ENCODE results near the gene PP2D1.

Gene PP2D1, protein sequence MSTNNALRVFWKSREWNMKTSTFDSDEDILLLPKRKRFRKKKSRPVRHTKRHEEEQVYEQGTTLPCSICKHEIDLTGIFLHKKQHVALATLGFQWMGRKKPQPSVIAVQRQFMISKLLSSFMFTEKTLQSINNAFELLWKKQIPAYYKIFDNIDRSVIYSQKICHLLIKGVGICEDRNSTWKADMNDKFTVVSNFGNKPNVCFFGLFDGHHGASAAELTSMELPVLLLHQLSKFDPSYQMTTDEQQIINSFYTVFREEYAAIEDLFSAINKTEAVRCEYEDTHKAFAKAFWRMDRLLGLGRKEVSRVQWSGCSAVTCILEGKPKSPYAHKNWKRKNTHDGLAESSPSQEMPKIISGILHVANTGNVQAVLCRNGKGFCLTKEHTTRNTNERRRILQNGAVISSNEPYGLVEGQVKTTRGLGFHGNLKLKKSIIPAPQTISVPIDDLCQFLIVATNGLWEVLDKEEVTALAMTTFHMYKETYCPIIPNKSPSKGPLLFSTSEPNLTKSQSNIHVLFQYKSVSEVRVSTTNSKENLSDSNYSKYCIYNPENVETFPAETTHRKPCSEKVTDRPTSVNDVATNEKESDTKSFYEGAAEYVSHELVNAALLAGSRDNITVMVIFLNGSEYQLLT

DNA sequence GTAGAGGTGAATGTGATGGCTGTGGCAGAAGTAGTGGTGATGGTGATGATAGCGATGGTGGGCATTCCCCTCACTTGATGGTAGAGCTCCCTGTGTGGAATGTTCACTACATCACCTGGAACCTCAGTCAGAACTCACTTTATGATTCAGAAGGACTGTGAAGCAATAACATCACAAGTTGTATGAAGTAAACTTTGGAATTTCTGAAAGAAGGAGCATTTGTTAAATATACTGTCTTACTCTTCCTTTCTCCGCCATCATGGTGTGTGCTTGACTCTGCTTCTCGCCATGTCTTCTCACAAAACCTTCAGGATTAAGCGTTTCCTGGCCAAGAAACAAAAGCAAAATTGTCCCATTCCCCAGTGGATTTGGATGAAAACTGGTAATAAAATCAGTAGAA, at the start of gene PP2D1:
TSS of gene PP2D1 (minus strand) at position 101 of the 400 bp plus-strand sequence. CDS start 192 bp downstream, outside the sequence.
- DNase-seq (ENCODE audit: low read depth), result no peak
- TF ChIP-seq, protein P1, sequence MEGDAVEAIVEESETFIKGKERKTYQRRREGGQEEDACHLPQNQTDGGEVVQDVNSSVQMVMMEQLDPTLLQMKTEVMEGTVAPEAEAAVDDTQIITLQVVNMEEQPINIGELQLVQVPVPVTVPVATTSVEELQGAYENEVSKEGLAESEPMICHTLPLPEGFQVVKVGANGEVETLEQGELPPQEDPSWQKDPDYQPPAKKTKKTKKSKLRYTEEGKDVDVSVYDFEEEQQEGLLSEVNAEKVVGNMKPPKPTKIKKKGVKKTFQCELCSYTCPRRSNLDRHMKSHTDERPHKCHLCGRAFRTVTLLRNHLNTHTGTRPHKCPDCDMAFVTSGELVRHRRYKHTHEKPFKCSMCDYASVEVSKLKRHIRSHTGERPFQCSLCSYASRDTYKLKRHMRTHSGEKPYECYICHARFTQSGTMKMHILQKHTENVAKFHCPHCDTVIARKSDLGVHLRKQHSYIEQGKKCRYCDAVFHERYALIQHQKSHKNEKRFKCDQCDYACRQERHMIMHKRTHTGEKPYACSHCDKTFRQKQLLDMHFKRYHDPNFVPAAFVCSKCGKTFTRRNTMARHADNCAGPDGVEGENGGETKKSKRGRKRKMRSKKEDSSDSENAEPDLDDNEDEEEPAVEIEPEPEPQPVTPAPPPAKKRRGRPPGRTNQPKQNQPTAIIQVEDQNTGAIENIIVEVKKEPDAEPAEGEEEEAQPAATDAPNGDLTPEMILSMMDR (IDR thresholded peaks at IDR 0.05; ENCODE audit: low read depth, low read length, missing control alignments), result no peak
- H3K4me3 ChIP-seq (ENCODE audit: low read depth, low read length), result no peak within 1 kb of the TSS
- in situ Hi-C loops (cut with HindIII; ENCODE audit: low sequenced_read_pairs), result no loop called here

DNA sequence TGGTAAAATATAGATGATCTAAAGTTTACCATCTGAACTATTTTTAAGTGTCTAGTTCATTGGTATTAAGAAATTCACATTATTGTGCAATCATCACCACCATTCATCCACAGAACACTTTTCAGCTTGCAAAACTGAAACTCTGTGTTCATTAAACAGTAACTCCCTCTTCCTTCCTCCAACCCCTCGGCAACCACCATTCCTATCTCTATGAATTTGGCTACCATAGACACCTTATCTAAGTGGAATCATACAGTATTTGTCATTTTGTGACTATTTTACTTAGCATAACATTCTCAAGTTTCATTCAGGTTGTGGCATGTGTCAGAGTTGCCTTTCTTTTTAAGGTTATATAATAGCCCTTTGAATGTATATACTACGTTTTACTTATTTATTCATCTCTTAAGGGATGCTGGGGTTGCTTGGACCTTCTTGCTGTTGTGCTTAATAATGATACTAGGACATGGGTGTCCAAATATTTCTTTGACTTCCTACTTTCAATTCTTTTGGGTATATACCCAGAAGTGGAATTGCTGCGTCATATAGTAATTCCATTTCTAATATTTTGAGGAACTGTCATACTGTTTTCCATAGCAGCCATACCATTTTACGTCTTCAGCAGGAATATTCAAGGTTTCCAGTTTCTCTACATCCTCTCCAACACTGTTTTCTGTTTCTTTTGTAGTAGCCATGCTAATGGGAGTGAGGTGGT, 49.1 kb upstream of the PP2D1 start:
- no peak overlapping the region for H3K4me3 ChIP-seq (ENCODE audit: low read depth, low read length)
- DNase-seq (ENCODE audit: low read depth), result no peak
- in situ Hi-C loops (cut with HindIII; ENCODE audit: low sequenced_read_pairs), result no loop called here
- TF ChIP-seq, protein P1 (IDR thresholded peaks at IDR 0.05; ENCODE audit: low read depth, low read length, missing control alignments), result no peak

DNA sequence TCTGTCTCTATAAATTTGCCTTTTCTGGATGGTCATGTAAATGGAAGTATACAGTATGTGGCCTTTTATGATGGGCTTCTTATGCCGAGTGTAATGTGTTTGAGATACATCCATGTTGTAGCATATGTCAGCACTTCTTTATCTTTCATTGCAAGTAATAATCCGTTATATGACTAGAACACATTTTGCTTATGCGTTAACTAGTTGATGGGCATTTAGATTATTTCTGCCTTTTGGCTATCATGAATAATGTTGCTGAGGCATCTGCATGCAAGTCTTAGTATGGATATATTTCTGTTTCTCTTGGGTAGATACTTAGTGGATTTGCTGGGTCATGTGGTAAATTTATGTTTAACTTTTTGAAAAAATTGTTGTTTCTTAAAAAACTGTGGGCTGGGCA, 47.9 kb upstream of the PP2D1 start:
- DNase-seq (ENCODE audit: low read depth), result no peak
- TF ChIP-seq, protein P1 (IDR thresholded peaks at IDR 0.05; ENCODE audit: low read depth, low read length, missing control alignments), result no peak
- in situ Hi-C loops (cut with HindIII; ENCODE audit: low sequenced_read_pairs), result no loop called here
- H3K4me3 ChIP-seq (ENCODE audit: low read depth, low read length), result no peak overlapping the region

DNA sequence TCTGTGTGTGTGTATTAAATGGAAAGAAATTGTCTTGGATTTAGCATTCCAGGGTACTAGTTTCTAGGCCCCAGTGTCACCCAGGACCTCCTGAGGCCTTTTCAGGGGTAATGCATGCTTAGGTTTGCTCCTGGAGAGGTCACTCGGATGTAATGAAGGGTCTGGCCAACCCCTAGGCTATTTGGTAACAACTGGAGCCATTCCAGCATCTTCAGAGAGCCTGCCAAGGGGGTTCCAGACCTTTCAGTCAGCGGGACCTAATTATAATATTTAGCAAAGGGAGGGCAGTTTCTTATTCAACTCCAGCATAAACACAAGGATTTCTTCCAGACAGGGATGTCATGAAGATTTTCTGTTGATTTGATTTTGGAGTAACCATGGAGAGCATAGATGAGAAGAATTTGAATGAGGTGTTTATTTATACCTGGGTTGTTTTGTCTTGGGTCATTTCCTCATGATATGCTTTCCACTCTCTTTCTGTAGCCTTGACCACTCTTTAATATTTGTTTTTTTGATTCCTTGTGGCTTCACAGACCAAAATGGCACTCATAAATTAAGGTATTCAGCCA, 45.6 kb upstream of the PP2D1 start:
- DNase-seq (ENCODE audit: low read depth), result no peak
- H3K4me3 ChIP-seq (ENCODE audit: low read depth, low read length), result no peak overlapping the region
- TF ChIP-seq, protein P1 (IDR thresholded peaks at IDR 0.05; ENCODE audit: low read depth, low read length, missing control alignments), result no peak
- in situ Hi-C loops (cut with HindIII; ENCODE audit: low sequenced_read_pairs), result no loop called here

DNA sequence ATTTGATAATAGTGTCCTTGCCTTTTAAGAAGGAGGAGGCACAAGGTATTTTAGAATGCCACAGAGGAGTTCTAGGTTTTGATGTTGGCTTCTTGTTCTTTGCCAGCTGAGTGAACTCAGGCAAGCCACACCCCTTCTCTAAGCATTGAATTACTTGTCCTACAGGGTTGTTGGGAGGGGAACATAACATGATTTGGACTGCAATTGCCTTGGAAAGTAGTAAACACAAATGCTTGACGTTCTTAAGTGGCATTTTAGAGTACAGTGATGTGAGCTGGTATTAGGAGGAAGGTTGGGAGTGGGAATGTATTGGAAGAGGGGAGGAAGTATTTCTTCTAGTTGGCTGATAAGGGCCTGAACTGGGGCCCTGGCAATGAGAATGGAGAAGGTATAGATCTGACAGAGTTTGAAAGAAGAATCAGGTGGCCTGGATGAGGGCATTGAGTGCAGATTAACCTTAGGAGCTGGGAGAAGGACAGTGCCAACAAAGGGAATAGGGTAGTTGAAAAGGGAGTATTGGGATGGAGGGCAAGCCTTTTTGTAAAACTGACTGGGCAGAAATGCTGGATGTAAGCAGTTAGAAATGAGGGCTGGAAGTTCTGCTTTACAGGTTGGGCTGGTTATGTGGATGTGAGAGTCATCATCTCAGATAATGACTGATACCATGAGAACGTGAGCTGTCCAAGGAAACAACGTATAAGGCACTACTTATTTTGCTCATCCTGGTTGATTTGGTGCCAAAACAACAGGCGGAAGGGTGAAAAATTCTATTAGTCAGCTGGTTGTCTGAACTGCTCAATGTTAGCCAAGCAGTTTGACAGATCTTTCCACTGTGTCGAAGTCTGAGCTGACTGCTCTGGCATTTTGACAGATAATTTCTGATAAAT, 44.9 kb upstream of the PP2D1 start:
- in situ Hi-C loops (cut with HindIII; ENCODE audit: low sequenced_read_pairs), result no loop called here
- H3K4me3 ChIP-seq (ENCODE audit: low read depth, low read length), result no peak overlapping the region
- TF ChIP-seq, protein P1 (IDR thresholded peaks at IDR 0.05; ENCODE audit: low read depth, low read length, missing control alignments), result no peak
- no peak for DNase-seq (ENCODE audit: low read depth)

Measured in astrocyte of the cerebellum (primary cell).